Choroid plexus epithelial cell (primary cell): ENCODE data around the gene CTU2.
A peak's percentile ranks its signal among the peaks of the same experiment; 100 is the strongest.

Source experiments
- DNase-seq: peaks from one replicate; pipeline ENCODE4 v3.0.0-alpha.2; 2010; ENCODE audit warnings: low read depth
- H3K4me3 ChIP-seq: 2 replicates; pipeline ENCODE4 v1.5.1; 2011; ENCODE audit warnings: low read depth, mild to moderate bottlenecking, control low read depth, low read length, moderate library complexity
- TF ChIP-seq, protein P1 (sequence below): conservative IDR thresholded peaks from 2 replicates; pipeline ENCODE4 v1.5.1; 2011; ENCODE audit warnings: low read depth, mild to moderate bottlenecking, control low read depth, inconsistent platforms, low read length, moderate library complexity

Gene CTU2

DNA sequence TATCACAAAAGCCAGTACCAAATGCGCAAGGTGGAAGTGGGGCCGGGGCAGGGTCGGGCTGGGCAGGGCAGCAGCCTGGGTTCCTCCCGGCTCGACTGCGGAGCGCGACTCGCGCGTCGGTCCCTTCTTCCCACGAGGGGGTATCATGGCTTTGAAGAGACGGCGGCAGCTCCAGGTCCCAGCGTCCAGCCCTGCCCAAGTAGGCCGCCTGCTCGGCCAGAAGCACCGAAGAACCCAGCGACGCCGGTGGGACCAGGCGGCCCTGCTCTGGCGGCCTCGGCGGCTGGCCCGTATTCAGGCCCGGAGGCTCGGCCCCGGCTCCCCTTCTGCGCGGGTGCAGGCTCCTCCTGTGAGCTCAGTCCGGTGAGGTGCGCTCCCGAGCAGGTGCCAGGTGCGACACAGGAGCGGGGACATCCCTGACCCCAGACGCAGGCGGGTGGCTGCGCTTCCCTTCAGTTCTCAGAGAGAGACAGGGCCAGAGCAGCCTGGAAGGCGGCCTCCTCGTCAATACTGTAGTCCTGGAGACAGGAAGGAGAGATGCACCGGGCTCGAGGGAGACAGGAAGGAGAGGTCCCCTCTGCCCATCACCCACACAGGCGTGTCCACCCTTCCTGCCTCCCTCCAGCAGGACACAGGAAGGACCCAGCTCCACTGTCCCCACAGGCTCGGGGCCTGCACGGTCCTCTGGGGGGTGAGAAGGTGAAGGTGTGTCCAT lies 9.0 kb upstream of the CTU2 start:
- TF ChIP-seq, protein P1, sequence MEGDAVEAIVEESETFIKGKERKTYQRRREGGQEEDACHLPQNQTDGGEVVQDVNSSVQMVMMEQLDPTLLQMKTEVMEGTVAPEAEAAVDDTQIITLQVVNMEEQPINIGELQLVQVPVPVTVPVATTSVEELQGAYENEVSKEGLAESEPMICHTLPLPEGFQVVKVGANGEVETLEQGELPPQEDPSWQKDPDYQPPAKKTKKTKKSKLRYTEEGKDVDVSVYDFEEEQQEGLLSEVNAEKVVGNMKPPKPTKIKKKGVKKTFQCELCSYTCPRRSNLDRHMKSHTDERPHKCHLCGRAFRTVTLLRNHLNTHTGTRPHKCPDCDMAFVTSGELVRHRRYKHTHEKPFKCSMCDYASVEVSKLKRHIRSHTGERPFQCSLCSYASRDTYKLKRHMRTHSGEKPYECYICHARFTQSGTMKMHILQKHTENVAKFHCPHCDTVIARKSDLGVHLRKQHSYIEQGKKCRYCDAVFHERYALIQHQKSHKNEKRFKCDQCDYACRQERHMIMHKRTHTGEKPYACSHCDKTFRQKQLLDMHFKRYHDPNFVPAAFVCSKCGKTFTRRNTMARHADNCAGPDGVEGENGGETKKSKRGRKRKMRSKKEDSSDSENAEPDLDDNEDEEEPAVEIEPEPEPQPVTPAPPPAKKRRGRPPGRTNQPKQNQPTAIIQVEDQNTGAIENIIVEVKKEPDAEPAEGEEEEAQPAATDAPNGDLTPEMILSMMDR, result no peak
- no peak overlapping the region for H3K4me3 ChIP-seq
- DNase-seq, result no peak

DNA sequence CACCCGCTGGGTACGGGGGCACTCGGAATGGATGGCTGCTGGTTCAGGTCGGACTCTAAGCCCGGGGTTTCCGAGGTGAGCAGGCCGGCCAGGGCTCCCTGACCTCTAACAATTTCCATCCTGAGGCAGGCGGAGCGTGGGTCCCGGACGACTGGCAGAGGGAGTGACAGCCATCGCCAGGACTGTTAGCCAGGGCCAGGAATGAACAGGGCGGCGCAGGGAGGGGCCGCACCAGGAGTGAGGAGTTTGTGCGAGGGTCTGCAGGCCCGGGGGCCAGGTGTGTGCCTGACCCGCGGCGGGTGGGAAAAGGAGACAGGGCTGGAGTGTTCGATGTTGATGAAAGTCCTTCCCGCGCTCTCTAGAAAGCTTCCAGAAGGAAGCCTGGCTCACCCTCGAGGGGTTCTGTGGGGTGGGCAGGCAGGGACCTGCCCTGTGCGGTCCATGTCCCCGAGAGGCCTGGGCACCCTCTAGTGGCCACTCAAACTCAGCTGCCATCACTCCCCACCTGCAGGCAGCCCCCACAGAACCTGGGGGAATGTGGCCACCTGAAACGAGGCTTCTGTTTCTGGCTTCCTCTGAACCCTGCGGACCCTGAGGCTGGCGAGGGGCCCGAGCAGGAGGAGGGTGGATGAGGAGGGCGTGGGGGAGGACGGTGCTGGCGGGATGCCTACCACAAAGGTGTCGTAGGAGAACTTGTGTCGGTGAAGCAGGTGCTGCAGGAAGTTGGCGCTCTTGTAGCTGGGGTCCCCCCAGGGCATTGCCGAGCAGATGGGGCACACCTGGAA lies 8.3 kb upstream of the CTU2 start:
- no peak overlapping the region for H3K4me3 ChIP-seq
- DNase-seq, result no peak
- TF ChIP-seq, protein P1, result peak; percentile 44

- TF ChIP-seq, protein P1, result no peak
- DNase-seq, result no peak
- H3K4me3 ChIP-seq, result no peak overlapping the region
Measured at GRCh38 chr16:88698646-88699045, 7.7 kb upstream of the CTU2 start.

- H3K4me3 ChIP-seq, result no peak overlapping the region
- TF ChIP-seq, protein P1, result no peak
- no peak for DNase-seq
Measured at GRCh38 chr16:88699180-88699579, 7.1 kb upstream of the CTU2 start.

DNA sequence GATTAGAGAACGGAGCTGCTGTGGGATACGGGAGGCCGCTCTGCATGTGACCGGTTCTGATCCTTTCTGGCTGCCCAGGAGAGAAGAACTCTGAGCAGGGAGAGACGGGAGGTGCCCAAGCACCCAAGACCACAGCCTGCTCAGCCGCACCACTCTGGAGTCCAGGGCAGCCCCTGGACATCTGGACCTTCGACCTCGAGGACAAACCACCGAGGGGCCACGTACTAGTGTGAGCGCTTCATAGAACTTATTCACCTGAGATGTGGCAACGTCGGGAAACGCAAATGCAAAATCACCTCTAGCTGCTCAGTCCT lies 6.0 kb upstream of the CTU2 start:
- H3K4me3 ChIP-seq, result no peak overlapping the region
- no peak for DNase-seq
- TF ChIP-seq, protein P1, result no peak

DNA sequence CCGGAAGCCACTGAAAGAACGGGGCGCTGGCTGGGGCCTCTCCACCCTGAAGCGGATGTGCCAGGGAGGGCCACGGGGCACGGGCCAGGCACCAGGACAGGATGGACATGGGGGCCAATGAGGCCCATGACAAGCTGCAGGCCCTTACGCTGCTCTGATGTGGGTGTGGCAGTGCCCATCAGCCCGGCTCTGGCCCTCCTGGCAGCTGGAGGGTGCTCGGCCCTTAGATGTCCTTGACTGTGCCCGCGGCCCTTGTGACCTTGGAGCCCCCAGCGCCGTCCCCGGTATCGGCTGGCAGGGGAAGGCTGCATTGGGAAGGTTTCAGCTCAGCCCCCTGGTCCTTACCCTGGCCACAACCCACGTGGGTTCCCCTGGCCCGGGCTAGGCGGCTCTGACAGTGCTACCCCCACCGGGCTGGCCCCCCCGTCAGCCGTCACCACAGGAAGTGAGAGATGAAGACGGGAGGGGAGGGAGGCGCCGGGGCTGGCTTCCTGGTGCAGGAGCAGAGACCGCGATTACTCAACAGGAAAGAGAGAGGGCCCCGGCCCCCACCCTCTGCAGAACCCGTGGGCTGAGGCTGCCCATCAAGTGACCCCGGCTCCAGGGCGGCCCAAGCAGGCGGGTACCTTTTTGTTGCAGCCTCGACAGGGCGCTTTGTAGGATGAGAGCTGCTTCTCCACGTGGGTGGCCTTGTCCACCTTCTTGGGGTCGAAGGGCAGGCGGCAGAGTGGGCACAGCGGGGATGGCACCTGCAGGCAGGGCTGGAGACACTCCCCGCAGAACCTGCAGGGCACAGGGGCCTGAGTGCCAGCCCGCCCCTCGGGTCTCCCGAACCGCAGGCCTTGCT lies 5.4 kb upstream of the CTU2 start:
- TF ChIP-seq, protein P1, result no peak
- peak; percentile 93 for DNase-seq
- H3K4me3 ChIP-seq, result peak overlapping the region; percentile 11
